HepG2 (cell line): ENCODE measurements around the gene PAN3. TPM values are rescaled to one million over a fixed set of nuclear protein-coding genes. Genes with fewer than 3 reads are reported as not detected.

Experiments used
- AGO2 ChIP-seq: fragments of 200-400 bp; formaldehyde crosslinking; optimal IDR thresholded peaks from 2 replicates; pipeline ENCODE3; 2017; ENCODE audit warnings: mild to moderate bottlenecking, low read depth, low read length, moderate library complexity
- ARNTL ChIP-seq: sonication (generic); formaldehyde crosslinking; IDR thresholded peaks from 2 replicates; pipeline ENCODE4 v1.4.0; 2020; ENCODE audit warnings: mild to moderate bottlenecking, missing genetic modification reagents
- BRCA1 ChIP-seq: sonication (generic); formaldehyde crosslinking; IDR thresholded peaks from 2 replicates; pipeline ENCODE4 v1.4.0; 2020; ENCODE audit warnings: missing genetic modification reagents
- CC2D1A ChIP-seq: sonication (generic); formaldehyde crosslinking; IDR thresholded peaks from 2 replicates; pipeline ENCODE4 v1.8.1; 2023; ENCODE audit warnings: mild to moderate bottlenecking, missing genetic modification reagents
- DBP ChIP-seq: sonication (generic); formaldehyde crosslinking; IDR thresholded peaks from 2 replicates; pipeline ENCODE4 v1.4.0; 2020; ENCODE audit warnings: missing genetic modification reagents; ENCODE audit errors: not compliant biosample characterization
- ERF ChIP-seq: IDR thresholded peaks from 2 replicates; pipeline ENCODE4 v1.6.1; 2018; ENCODE audit warnings: missing biosample characterization, missing genetic modification reagents
- FOSL1 ChIP-seq: sonication (generic); formaldehyde crosslinking; IDR thresholded peaks from 2 replicates; pipeline ENCODE4 v1.9.0; 2021; ENCODE audit warnings: missing genetic modification reagents, borderline replicate concordance
- GATAD2A ChIP-seq: IDR thresholded peaks from 2 replicates; pipeline ENCODE4 v1.6.1; 2016
- HMG20A ChIP-seq: IDR thresholded peaks from 2 replicates; pipeline ENCODE4 v1.6.1; 2016; ENCODE audit warnings: borderline replicate concordance
- KDM4B ChIP-seq: sonication (generic); formaldehyde crosslinking; IDR thresholded peaks from 2 replicates; pipeline ENCODE4 v1.4.0; 2020; ENCODE audit warnings: missing genetic modification reagents
- KDM6A ChIP-seq: IDR thresholded peaks from 2 replicates; pipeline ENCODE4 v1.6.1; 2016; ENCODE audit warnings: low read depth
- KLF15 ChIP-seq: sonication (generic); formaldehyde crosslinking; IDR thresholded peaks from 2 replicates; pipeline ENCODE4 v1.8.1; 2023; ENCODE audit warnings: borderline replicate concordance, mild to moderate bottlenecking, inconsistent platforms, missing genetic modification reagents, mixed read lengths
- MAF1 ChIP-seq: sonication (generic); formaldehyde crosslinking; IDR thresholded peaks from 2 replicates; pipeline ENCODE4 v1.5.0; 2020; ENCODE audit warnings: missing genetic modification reagents, borderline replicate concordance
- MEIS1 ChIP-seq: sonication (generic); formaldehyde crosslinking; IDR thresholded peaks from 2 replicates; pipeline ENCODE4 v1.9.0; 2021; ENCODE audit warnings: mild to moderate bottlenecking, missing genetic modification reagents, moderate library complexity, borderline replicate concordance
- NRL ChIP-seq: sonication (generic); formaldehyde crosslinking; IDR thresholded peaks from 2 replicates; pipeline ENCODE4 v1.5.0; 2020; ENCODE audit warnings: missing genetic modification reagents, mild to moderate bottlenecking, moderate library complexity, borderline replicate concordance
- PBX3 ChIP-seq: sonication (generic); formaldehyde crosslinking; IDR thresholded peaks from 2 replicates; pipeline ENCODE4 v1.8.1; 2023; ENCODE audit warnings: missing genetic modification reagents, inconsistent platforms, borderline replicate concordance
- PLRG1 ChIP-seq: fragments of 450-650 bp; conservative IDR thresholded peaks from 2 replicates; pipeline ENCODE4 v1.6.1; 2016
- RCOR2 ChIP-seq: IDR thresholded peaks from 2 replicates; pipeline ENCODE4 v1.6.1; 2016; ENCODE audit warnings: missing biosample characterization, missing genetic modification reagents
- SMARCE1 ChIP-seq: fragments of 450-650 bp; IDR thresholded peaks from 2 replicates; pipeline ENCODE4 v1.6.1; 2017; ENCODE audit warnings: borderline replicate concordance
- SP140L ChIP-seq: sonication (generic); formaldehyde crosslinking; IDR thresholded peaks from 2 replicates; pipeline ENCODE4 v1.4.0; 2020; ENCODE audit warnings: missing genetic modification reagents, borderline replicate concordance
- STAG1 ChIP-seq: sonication (generic); formaldehyde crosslinking; IDR thresholded peaks from 2 replicates; pipeline ENCODE4 v1.4.0; 2020; ENCODE audit warnings: missing genetic modification reagents
- TSC22D2 ChIP-seq: sonication (generic); formaldehyde crosslinking; IDR thresholded peaks from 2 replicates; pipeline ENCODE4 v1.5.1; 2020; ENCODE audit warnings: missing genetic modification reagents, mild to moderate bottlenecking, borderline replicate concordance
- ZIK1 ChIP-seq: sonication (generic); formaldehyde crosslinking; IDR thresholded peaks from 2 replicates; pipeline ENCODE4 v1.5.0; 2020; ENCODE audit warnings: mild to moderate bottlenecking, low read depth, missing genetic modification reagents, borderline replicate concordance
- ZNF180 ChIP-seq: sonication (generic); formaldehyde crosslinking; IDR thresholded peaks from 2 replicates; pipeline ENCODE4 v1.4.0; 2020; ENCODE audit warnings: low read depth, missing genetic modification reagents, borderline replicate concordance
- ZNF235 ChIP-seq: sonication (generic); formaldehyde crosslinking; IDR thresholded peaks from 2 replicates; pipeline ENCODE4 v1.8.1; 2023; ENCODE audit warnings: mild to moderate bottlenecking, missing genetic modification reagents, borderline replicate concordance
- ZNF296 ChIP-seq: sonication (generic); formaldehyde crosslinking; conservative IDR thresholded peaks from 2 replicates; pipeline ENCODE4 v1.5.0; 2020; ENCODE audit warnings: mild to moderate bottlenecking, missing genetic modification reagents
- ZNF331 ChIP-seq: sonication (generic); formaldehyde crosslinking; IDR thresholded peaks from 2 replicates; pipeline ENCODE4 v1.4.0; 2020; ENCODE audit warnings: missing genetic modification reagents
- ZNF496 ChIP-seq: sonication (generic); formaldehyde crosslinking; IDR thresholded peaks from 2 replicates; pipeline ENCODE4 v1.8.1; 2023; ENCODE audit warnings: mild to moderate bottlenecking, moderate library complexity, missing genetic modification reagents; ENCODE audit not compliant: insufficient replicate concordance
- ZNF580 ChIP-seq: IDR thresholded peaks from 2 replicates; pipeline ENCODE4 v1.6.1; 2016; ENCODE audit warnings: low read depth, borderline replicate concordance
- ZNF740 ChIP-seq: sonication (generic); formaldehyde crosslinking; IDR thresholded peaks from 2 replicates; pipeline ENCODE4 v1.4.0; 2020; ENCODE audit warnings: missing genetic modification reagents
- polyA plus RNA-seq, 8 experiments: library from polyadenylated mRNA; depleted of rRNA in 3 of 8; stranded (reverse) in 7 of 8; unstranded in 1 of 8; fragments of >200 nt; fragmentation: Illumina TruSeq in 4 of 8; extraction: Trizol in 4 of 8; gene quantifications; 2 replicates each; pipeline versions ENCODE4 v1.2.1 to v1.2.3, GENCODE V29; 2011 to 2016; ENCODE audit warnings: low read depth in 4 of 8, missing spikeins in 1 of 8, mixed read lengths in 1 of 8; ENCODE audit not compliant: insufficient read depth in 1 of 8
- total RNA-seq, 5 experiments: library from RNA; depleted of rRNA; stranded (reverse); fragments of >200 nt; fragmentation: Illumina TruSeq; extraction: Trizol; gene quantifications; 2 replicates each; pipeline ENCODE4 v1.2.3, GENCODE V29; 2016; ENCODE audit warnings: low read depth in 1 of 5

PAN3 gene
- total and polyA plus RNA-seq, 2 of the 13 experiments (the other 11 are each of a cell fraction or from before 2014, with no cell fraction given), result 9.7 to 10.6 TPM

- TF ChIP-seq SP140L (CRISPR knock-in tag) (no peak), ZNF496 (CRISPR knock-in tag) (no peak), KDM6A (CRISPR knock-in tag) (no peak), BRCA1 (CRISPR knock-in tag) (no peak), GATAD2A (CRISPR knock-in tag) (no peak), CC2D1A (CRISPR knock-in tag) (no peak), PLRG1 (no peak), AGO2 (peak; percentile 73), DBP (no peak), MEIS1 (CRISPR knock-in tag) (no peak), SMARCE1 (no peak), ZNF235 (CRISPR knock-in tag) (no peak), ZNF580 (CRISPR knock-in tag) (no peak), ZNF740 (CRISPR knock-in tag) (peak; percentile 90), ZNF331 (CRISPR knock-in tag) (no peak), HMG20A (CRISPR knock-in tag) (no peak), ARNTL (CRISPR knock-in tag) (peak; percentile 42; the same call in 1 of the 2 replicates), STAG1 (CRISPR knock-in tag) (no peak), ERF (CRISPR knock-in tag) (no peak), FOSL1 (CRISPR knock-in tag) (no peak), ZNF180 (CRISPR knock-in tag) (no peak), PBX3 (CRISPR knock-in tag) (no peak), MAF1 (0 out of 2 replicates have a peak, but pooled peaks have one; percentile 36), TSC22D2 (no peak), KDM4B (CRISPR knock-in tag) (no peak), KLF15 (no peak), ZIK1 (CRISPR knock-in tag) (no peak), NRL (no peak), RCOR2 (CRISPR knock-in tag) (no peak), ZNF296 (CRISPR knock-in tag) (no peak)
These were observed 568 bp downstream of the PAN3 start (continued) for GRCh38 chr13:28138756-28139470.
